ENCODE results near the gene KSR2.

The KSR2 gene

DNA sequence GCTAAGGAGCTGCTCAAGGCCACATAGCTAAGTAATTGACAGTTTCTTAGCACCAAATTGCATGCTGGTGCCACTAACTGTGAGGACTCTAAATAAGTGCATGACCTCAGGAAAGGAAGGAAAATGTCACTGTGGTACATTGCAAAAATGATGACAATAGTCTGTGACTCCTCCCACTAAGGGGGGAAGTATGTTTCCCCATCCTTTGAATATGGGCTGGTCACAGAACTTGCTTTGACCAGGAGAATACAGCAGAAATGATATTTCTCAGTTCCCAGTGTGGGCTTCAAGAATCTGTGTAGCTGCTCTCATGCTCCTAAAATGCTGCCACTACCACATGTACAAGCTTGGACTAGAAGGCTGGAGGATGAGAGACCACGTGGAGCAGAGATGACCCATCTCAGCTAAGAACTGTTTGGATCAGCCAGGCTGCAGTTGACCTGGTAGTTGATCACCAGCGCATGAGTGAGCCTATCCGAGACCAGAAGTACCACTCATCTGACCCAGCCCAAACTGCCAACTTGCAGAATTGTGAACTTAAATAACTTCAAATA lies 565.1 kb downstream of the KSR2 start:
- Histone ChIP-seq H3K36me3 (ENCODE audit: insufficient read depth, low read length) (no peaks in the 10 kb centered on the region), H3K9ac (ENCODE audit: low read depth, low read length) (no peak overlapping the region), H3K4me2 (ENCODE audit: low read length) (no peak overlapping the region), H3K9me3 (replicated peaks; ENCODE audit: low read length) (peaks cover 19% of the 10 kb centered on the region), H3K27me3 (ENCODE audit: control insufficient read depth, insufficient read depth, low read length) (no peaks in the 10 kb centered on the region), H3K4me1 (ENCODE audit: control insufficient read depth, insufficient read depth, low read length) (no peaks in the 10 kb centered on the region), H3K4me3 (ENCODE audit: low read length) (no peak overlapping the region)
